Body of pancreas (tissue), 4 donors: ENCODE results near the gene L3MBTL2. TPM values are rescaled to one million over a fixed set of nuclear protein-coding genes. Genes with fewer than 3 reads are reported as not detected.
"Not testable (repeated sequence)": the region's sequence is repeated elsewhere in the genome, so short reads cannot be mapped to it uniquely, and the experiment has no call there.

Experiments
- ATAC-seq: fragments of 150-250 bp; one replicate; pipeline ENCODE4 v1.9.1; 2016
- DNase-seq, 4 donors: peaks; one replicate each; pipeline ENCODE4 v3.0.0-alpha.2; 2019
- H3K27ac ChIP-seq, 4 donors: fragments of 200-600 bp; sonication (generic); 1 replicate in 3 of 4; 2 replicates in 1 of 4; pipeline versions ENCODE4 v1.5.1 to v1.6.1; 2016 to 2019; ENCODE audit warnings: mild to moderate bottlenecking in 1 of 4, mixed read lengths in 1 of 4, moderate library complexity in 1 of 4
- H3K27me3 ChIP-seq, 2 donors: fragments of 200-600 bp; sonication (generic); one replicate each; pipeline ENCODE4 v1.6.0; 2016; ENCODE audit warnings: mild to moderate bottlenecking in 1 of 2
- H3K36me3 ChIP-seq, 2 donors: fragments of 200-600 bp; sonication (generic); replicated peaks in 1 of 2; 2 replicates each; pipeline ENCODE4 v1.5.1; 2016; ENCODE audit warnings: low read depth in 2 of 2; ENCODE audit not compliant: insufficient read depth in 1 of 2
- H3K4me1 ChIP-seq: fragments of 200-600 bp; sonication (generic); one replicate; pipeline ENCODE4 v1.6.0; 2016
- H3K4me3 ChIP-seq, 2 donors: fragments of 200-600 bp; sonication (generic); 1 replicate in 1 of 2; 2 replicates in 1 of 2; pipeline ENCODE4 v1.5.1; 2016 to 2019
- H3K9me3 ChIP-seq, 3 donors: fragments of 200-600 bp; sonication (generic); 1 replicate in 2 of 3; 2 replicates in 1 of 3; pipeline ENCODE4 v1.5.1; 2016
- POLR2A ChIP-seq, 3 donors: fragments of 450-650 bp; IDR thresholded peaks; one replicate each; pipeline ENCODE4 v1.6.1; 2016; ENCODE audit warnings: antibody characterized with exemption in 3 of 3, mild to moderate bottlenecking in 2 of 3
- WGBS, 2 donors: methylation state at CpG; one replicate each; pipeline ENCODE4 v1.1.5; 2017; 5-methylcytosine and 5-hydroxymethylcytosine counted together
- intact Hi-C: fragments of 100-400 bp; cut with DNase I; formaldehyde crosslinking; loops from one replicate; pipeline ENCODE4 v1.15.1; 2023
- total RNA-seq, 2 donors: library from RNA; depleted of rRNA; stranded (reverse); fragments of >200 nt; gene quantifications; one replicate each; pipeline ENCODE4 v1.1.0, GENCODE V29; 2016
- TF ChIP-seq, protein P1 (sequence below), 7 experiments: fragments of 450-650 bp in 4 of 7; fragments of 200-600 bp in 3 of 7; sonication (generic) in 3 of 7; IDR thresholded peaks; one replicate each; pipeline ENCODE4 v1.5.1; 2016 to 2019; ENCODE audit warnings: antibody characterized with exemption in 7 of 7

The L3MBTL2 gene
- total RNA-seq, 2 donors from 2014 or later, result 5.7 to 21.1 TPM

DNA sequence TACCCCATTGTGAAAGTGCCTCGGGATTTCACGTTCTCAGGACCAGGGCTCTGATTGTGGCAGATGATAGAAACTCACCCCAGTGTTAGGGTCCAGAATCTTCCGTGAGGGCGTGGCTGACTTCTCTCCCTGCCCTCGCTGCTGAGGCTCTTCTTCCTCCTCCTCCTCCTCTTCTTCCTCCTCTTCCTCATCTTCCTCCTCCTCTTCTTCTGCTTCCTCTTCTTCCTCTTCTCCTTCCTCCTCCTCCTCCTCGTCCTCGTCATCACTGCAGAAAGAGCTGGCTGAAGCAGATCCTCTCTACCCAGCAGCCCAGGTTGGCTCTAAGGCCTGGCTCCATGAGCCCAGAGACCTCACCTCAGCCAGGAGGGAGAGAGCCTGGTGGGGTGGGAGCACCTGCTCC, 49.1 kb downstream of the L3MBTL2 start:
- H3K9me3 ChIP-seq, result no peaks in the 10 kb centered on the region
- peaks cover 0 to 47% of the 10 kb centered on the region in 2 donors for H3K36me3 ChIP-seq
- intact Hi-C loops, result no loop called here
- no peak overlapping the region for H3K4me3 ChIP-seq
- no peak overlapping the region for H3K27ac ChIP-seq
- TF ChIP-seq, protein P1, sequence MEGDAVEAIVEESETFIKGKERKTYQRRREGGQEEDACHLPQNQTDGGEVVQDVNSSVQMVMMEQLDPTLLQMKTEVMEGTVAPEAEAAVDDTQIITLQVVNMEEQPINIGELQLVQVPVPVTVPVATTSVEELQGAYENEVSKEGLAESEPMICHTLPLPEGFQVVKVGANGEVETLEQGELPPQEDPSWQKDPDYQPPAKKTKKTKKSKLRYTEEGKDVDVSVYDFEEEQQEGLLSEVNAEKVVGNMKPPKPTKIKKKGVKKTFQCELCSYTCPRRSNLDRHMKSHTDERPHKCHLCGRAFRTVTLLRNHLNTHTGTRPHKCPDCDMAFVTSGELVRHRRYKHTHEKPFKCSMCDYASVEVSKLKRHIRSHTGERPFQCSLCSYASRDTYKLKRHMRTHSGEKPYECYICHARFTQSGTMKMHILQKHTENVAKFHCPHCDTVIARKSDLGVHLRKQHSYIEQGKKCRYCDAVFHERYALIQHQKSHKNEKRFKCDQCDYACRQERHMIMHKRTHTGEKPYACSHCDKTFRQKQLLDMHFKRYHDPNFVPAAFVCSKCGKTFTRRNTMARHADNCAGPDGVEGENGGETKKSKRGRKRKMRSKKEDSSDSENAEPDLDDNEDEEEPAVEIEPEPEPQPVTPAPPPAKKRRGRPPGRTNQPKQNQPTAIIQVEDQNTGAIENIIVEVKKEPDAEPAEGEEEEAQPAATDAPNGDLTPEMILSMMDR (IDR thresholded peaks at IDR 0.05), result no peak
- DNase-seq, result no peak
- 88 to 90% methylated on average over 7 of the region's 7 CpGs for WGBS, 2 donors
- ATAC-seq, result no peak
- no peaks in the 10 kb centered on the region for H3K27me3 ChIP-seq
- H3K4me1 ChIP-seq, result no peaks in the 10 kb centered on the region

DNA sequence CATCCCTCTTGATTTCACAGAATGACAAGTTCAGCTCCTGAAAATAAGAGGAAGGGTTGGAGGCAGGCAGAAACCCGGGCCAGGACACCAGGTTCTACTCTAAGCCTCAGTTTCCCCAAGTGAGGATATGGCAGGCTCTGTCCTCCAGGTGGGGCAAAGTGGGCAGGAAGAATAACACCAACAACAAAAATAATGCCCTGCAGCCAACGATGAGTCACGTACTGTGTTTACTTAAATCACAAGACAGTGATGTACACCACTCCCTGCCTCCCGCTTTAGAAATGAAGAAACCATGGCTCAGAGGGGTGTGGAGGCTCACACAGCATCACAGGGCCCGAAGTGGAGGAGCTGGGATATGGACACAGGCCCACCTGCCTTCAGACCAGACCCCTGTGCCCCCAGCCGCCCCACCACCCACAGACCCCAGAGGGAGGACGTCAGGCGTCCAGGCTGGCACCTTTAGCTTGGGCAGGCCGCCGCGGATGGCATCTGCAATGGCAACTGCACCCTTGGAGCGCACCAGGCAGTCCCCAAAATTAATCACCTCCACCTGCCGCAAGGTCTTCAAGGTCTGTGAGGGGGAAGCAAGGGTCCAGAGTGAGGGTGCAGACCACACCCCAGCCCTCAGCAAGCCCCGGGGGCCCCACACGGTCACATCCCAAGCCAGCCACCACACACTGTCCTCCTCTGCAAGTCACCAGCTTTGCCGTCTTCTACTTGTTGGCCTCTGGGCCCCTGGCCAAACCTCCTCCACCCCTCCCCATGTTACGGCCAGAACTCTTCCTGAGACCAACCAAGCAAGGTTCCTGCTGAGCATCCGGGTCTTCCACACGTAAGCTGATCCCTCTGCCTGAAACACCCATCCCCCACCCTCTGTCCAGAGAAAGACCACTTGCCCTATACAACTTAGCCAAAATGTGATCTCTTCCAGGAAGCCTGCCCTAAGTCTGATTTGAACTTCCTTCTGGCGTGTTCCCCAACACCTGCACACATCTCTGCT, 51.4 kb downstream of the L3MBTL2 start:
- Histone ChIP-seq H3K36me3 (peaks cover 7 to 37% of the 10 kb centered on the region in 2 donors), H3K9me3 (no peaks in the 10 kb centered on the region), H3K4me1 (no peaks in the 10 kb centered on the region), H3K27me3 (no peaks in the 10 kb centered on the region), H3K4me3 (no peak overlapping the region), H3K27ac (no peak overlapping the region)
- ATAC-seq (no peak), DNase-seq (no peak)
- WGBS, 2 donors, result 82 to 83% methylated on average over 17 to 20 of the region's 20 CpGs
- TF ChIP-seq, protein P1 (IDR thresholded peaks at IDR 0.05), result no peak
- TF ChIP-seq POLR2A (IDR thresholded peaks at IDR 0.05), result no peak
- intact Hi-C loops, result no loop called here

DNA sequence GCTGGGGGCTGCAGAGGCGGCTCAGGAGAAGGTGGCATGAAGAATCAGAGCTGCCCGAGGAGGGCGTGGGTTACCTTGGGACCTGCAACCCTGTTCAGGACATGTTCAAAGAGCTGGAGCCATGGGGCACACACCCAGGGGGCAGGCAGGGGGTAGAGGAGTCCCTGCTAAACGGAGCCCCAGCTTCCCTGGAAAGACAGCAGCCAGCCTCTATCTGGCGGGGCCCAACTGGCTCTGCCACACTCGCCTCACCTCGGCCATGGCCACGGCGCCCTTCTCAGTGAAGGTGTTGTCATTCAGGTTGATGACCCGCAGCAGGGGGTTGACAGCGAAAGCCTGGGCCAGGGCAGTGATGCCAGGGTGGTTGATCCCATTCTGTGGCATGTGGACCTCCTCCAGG, 52.6 kb downstream of the L3MBTL2 start:
- peaks cover 8 to 39% of the 10 kb centered on the region in 2 donors for H3K36me3 ChIP-seq

DNA sequence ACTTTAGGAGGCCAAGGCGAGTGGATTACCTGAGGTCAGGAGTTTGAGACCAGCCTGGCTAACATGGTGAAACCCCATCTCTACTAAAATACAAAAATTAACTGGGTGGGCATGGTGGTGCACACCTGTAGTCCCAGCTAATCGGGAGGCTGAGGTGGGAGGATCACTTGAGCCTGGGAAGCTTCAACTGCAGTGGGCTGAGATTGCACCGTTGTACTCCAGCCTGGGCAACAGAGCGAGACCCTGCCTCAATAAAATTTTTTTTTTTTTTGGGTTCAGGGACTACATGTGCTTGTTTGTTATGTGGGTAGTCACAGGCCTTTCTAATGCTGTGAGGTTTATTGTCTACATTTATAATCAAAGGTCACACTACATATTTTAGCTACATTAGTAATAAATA, 54.6 kb downstream of the L3MBTL2 start:
- H3K36me3 ChIP-seq, result peaks cover 15 to 43% of the 10 kb centered on the region in 2 donors
- H3K27ac ChIP-seq, H3K9me3 ChIP-seq, ATAC-seq, DNase-seq, H3K4me1 ChIP-seq, H3K27me3 ChIP-seq, intact Hi-C loops, H3K4me3 ChIP-seq: not testable (repeated sequence)
- WGBS, 2 donors, result 93 to 100% methylated on average over 4 of the region's 4 CpGs

More for the DNA sequence above, 52.6 kb downstream of the L3MBTL2 start:
- WGBS, 2 donors, result 93 to 96% methylated on average over 3 to 11 of the region's 11 CpGs
- H3K27me3 ChIP-seq, result no peaks in the 10 kb centered on the region
- no peak for TF ChIP-seq POLR2A (IDR thresholded peaks at IDR 0.05)
- TF ChIP-seq, protein P1 (IDR thresholded peaks at IDR 0.05), result no peak
- H3K4me1 ChIP-seq, result no peaks in the 10 kb centered on the region
- no peak for DNase-seq
- no peak overlapping the region for H3K27ac ChIP-seq
- no peak for ATAC-seq
- H3K9me3 ChIP-seq, result no peaks in the 10 kb centered on the region
- intact Hi-C loops, result no loop called here
- H3K4me3 ChIP-seq, result no peak overlapping the region

DNA sequence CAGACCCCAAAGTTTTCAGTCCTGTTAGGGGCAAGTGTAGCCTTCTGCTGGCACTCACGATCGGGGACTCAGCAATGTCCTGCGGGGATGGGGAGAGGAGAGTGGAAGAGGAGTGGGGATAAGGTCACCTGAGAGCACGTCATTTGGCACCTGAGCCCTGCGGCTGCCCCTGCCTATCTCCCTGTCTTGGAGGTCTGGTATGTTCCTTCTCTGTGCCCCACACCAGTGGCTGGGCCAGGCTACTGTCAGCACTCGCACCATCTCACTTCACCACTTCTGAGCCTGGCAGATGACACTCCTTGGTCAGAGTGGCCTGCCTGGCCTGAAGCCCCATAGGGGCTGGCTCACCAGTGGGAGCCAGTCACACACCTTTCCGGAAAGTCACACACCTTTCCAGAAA, 55.8 kb downstream of the L3MBTL2 start:
- Histone ChIP-seq H3K27me3 (no peaks in the 10 kb centered on the region), H3K27ac (no peak overlapping the region), H3K4me3 (no peak overlapping the region), H3K4me1 (no peaks in the 10 kb centered on the region), H3K9me3 (no peaks in the 10 kb centered on the region), H3K36me3 (peaks cover 22 to 46% of the 10 kb centered on the region in 2 donors)
- no peak for ATAC-seq
- no peak for DNase-seq
- WGBS, 2 donors, result 94 to 100% methylated on average over 5 to 7 of the region's 7 CpGs
- intact Hi-C loops, result no loop called here
- no peak for TF ChIP-seq POLR2A (IDR thresholded peaks at IDR 0.05)
- TF ChIP-seq, protein P1 (IDR thresholded peaks at IDR 0.05), result no peak
